ENCODE measurements around the gene MLF2.

MLF2 gene

DNA sequence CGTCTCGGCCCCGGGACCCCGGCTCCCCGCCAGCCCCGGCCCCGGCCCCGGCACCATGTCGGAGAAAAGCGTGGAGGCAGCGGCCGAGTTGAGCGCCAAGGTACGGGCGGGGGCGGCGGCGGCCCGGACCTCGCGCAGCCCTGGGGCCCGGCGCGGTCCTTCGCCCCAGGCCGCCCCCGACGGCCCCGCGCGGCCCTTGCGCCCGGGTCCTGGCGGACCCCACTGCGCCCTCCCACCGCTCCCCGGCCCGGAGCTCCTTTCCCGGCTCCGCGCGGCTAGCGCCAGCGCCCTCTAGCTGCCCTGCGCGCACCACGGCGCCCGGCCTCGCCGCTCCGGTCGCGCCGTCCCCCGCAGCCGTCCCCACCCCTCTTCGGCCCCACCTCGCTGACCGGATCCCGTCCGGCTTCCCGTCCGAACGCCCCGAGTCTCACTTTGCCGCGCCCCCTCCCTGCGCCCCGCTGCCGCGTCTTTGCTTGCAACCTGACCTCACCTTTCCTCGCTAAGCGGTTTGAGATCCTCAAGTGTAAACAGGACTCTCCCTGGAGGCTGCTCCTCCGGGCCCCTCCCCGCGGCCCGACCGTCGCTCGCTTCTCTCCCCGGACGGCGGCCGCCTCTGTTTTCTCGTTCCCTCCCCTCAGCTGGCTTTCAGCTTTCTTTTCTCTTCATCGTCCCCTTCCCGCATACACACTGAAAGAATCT lies 13.9 kb upstream of the MLF2 start:
- peak; percentile 26 for ATAC-seq
- no peak for TF ChIP-seq ZFP3 (CRISPR knock-in tag; IDR thresholded peaks at IDR 0.05)
- no peak for TF ChIP-seq BACH2 (CRISPR knock-in tag; IDR thresholded peaks at IDR 0.05; ENCODE audit: borderline replicate concordance)
- no peak for TF ChIP-seq ZC3H10 (CRISPR knock-in tag; IDR thresholded peaks at IDR 0.05)
- no peak for TF ChIP-seq ESRRG (CRISPR knock-in tag; IDR thresholded peaks at IDR 0.05)
- TF ChIP-seq ISL1 (CRISPR knock-in tag; IDR thresholded peaks at IDR 0.05): no peak
- TF ChIP-seq OSR1 (CRISPR knock-in tag; IDR thresholded peaks at IDR 0.05): no peak
- no peak for TF ChIP-seq TOX (CRISPR knock-in tag; IDR thresholded peaks at IDR 0.05; ENCODE audit: borderline replicate concordance)
- TF ChIP-seq PPARA (CRISPR knock-in tag; IDR thresholded peaks at IDR 0.05; ENCODE audit: borderline replicate concordance): no peak
- TF ChIP-seq ZNF565 (CRISPR knock-in tag; conservative IDR thresholded peaks at IDR 0.05; ENCODE audit: low read depth): no peak
- no peak for TF ChIP-seq ZNF8 (CRISPR knock-in tag; IDR thresholded peaks at IDR 0.05)
- TF ChIP-seq, protein P1, sequence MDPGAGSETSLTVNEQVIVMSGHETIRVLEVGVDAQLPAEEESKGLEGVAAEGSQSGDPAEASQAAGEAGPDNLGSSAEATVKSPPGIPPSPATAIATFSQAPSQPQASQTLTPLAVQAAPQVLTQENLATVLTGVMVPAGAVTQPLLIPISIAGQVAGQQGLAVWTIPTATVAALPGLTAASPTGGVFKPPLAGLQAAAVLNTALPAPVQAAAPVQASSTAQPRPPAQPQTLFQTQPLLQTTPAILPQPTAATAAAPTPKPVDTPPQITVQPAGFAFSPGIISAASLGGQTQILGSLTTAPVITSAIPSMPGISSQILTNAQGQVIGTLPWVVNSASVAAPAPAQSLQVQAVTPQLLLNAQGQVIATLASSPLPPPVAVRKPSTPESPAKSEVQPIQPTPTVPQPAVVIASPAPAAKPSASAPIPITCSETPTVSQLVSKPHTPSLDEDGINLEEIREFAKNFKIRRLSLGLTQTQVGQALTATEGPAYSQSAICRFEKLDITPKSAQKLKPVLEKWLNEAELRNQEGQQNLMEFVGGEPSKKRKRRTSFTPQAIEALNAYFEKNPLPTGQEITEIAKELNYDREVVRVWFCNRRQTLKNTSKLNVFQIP (CRISPR knock-in tag; IDR thresholded peaks at IDR 0.05; ENCODE audit: borderline replicate concordance, low read depth): no peak

DNA sequence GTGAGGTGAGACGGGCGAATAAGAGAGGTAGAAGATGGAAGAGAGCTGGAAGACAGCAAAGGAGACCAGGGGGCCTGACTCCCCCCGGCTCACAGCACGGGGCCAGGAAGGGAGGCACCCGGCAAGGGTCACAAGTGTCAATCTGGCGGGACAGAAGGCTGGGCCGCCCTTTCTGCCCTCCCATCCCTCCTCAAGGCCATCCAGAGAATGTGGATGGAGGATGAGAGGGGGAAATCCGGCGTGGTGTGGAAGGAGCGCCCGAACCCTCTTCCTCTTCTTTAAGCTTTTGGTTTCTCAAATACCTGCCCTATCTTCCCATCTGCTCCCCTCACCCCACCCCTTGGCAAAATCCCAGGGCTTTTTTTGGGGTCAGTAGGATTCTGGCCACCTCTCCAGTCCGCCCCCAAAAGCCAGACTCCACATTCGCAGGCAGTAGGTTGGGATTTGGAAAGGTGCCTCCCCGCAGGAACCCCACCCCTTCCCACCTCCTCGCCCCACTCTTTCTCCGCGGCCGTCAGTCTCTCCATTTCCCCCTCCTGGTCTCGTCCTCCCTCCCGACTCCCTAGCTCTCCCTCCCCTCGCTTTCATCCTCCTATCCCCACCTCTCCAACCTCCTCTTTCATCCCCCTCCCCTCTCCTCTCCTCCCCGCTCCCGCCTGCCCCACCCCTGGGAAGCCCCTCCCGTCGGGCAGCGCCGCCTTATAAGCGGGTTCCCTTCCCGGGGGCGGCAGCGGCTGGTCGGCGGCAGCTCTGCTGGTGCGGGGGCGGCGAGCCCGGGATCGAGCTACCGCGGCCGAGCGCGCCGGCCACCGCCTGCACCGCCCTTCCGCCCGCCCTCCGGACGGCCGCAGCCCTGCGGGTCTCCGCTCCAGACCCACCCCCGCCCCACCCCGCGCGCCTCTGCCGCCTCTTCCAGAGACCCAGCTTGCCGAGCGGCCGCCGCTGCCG lies 13.0 kb upstream of the MLF2 start, which contains the start of gene PTMS:
PTMS (plus strand) TSS at position 730 of the 948 bp plus-strand sequence. CDS start 343 bp downstream, outside the sequence.
- TF ChIP-seq ZC3H10 (CRISPR knock-in tag; IDR thresholded peaks at IDR 0.05) (no peak), BACH2 (CRISPR knock-in tag; IDR thresholded peaks at IDR 0.05; ENCODE audit: borderline replicate concordance) (no peak), TOX (CRISPR knock-in tag; IDR thresholded peaks at IDR 0.05; ENCODE audit: borderline replicate concordance) (no peak), ZFP3 (CRISPR knock-in tag; IDR thresholded peaks at IDR 0.05) (no peak), ISL1 (CRISPR knock-in tag; IDR thresholded peaks at IDR 0.05) (no peak), OSR1 (CRISPR knock-in tag; IDR thresholded peaks at IDR 0.05) (no peak)
- TF ChIP-seq, protein P2, sequence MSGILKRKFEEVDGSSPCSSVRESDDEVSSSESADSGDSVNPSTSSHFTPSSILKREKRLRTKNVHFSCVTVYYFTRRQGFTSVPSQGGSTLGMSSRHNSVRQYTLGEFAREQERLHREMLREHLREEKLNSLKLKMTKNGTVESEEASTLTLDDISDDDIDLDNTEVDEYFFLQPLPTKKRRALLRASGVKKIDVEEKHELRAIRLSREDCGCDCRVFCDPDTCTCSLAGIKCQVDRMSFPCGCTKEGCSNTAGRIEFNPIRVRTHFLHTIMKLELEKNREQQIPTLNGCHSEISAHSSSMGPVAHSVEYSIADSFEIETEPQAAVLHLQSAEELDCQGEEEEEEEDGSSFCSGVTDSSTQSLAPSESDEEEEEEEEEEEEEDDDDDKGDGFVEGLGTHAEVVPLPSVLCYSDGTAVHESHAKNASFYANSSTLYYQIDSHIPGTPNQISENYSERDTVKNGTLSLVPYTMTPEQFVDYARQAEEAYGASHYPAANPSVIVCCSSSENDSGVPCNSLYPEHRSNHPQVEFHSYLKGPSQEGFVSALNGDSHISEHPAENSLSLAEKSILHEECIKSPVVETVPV (CRISPR knock-in tag; IDR thresholded peaks at IDR 0.05): no peak
- TF ChIP-seq, protein P1 (CRISPR knock-in tag; IDR thresholded peaks at IDR 0.05; ENCODE audit: borderline replicate concordance, low read depth): no peak
- peak; percentile 37 for ATAC-seq

DNA sequence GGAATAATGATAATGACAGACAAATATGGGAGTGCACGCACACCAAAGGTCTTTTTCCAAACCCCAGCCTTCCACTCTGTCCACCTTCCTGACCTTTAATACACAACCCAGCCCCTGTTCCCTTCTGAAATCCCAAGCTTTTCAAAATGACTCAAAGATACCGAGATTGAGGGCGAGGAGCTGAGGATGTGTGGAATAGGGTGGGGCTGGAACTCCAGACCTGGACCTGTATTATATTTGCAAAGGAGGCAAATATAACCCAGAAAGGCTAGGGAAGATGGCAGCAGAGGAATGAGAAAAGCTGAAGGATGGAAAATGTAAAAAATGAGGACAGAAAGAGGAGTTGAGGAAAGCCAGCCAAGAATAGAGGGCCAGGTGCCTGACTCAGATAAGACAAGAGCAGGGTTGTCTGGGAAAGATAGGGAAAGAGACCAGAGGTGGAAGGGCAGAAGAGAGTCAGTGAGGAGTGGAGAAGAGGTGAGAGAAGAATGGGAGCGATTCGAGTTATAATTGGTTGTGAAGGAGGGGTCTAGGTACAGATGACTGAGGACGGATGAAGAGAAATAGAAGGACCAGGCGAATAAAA lies 12.2 kb upstream of the MLF2 start:
- TF ChIP-seq SNAI2 (CRISPR knock-in tag; IDR thresholded peaks at IDR 0.05) (no peak), ZC3H10 (CRISPR knock-in tag; IDR thresholded peaks at IDR 0.05) (no peak)
- TF ChIP-seq, protein P1 (CRISPR knock-in tag; IDR thresholded peaks at IDR 0.05; ENCODE audit: borderline replicate concordance, low read depth): no peak
- TF ChIP-seq, protein P3, sequence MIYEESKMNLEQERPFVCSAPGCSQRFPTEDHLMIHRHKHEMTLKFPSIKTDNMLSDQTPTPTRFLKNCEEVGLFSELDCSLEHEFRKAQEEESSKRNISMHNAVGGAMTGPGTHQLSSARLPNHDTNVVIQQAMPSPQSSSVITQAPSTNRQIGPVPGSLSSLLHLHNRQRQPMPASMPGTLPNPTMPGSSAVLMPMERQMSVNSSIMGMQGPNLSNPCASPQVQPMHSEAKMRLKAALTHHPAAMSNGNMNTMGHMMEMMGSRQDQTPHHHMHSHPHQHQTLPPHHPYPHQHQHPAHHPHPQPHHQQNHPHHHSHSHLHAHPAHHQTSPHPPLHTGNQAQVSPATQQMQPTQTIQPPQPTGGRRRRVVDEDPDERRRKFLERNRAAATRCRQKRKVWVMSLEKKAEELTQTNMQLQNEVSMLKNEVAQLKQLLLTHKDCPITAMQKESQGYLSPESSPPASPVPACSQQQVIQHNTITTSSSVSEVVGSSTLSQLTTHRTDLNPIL (CRISPR knock-in tag; IDR thresholded peaks at IDR 0.05; ENCODE audit: low read depth): no peak
- no peak for ATAC-seq
